ENCODE measurements around the gene JDP2.
A peak's percentile ranks its signal among the peaks of the same experiment; 100 is the strongest.

JDP2 gene

DNA sequence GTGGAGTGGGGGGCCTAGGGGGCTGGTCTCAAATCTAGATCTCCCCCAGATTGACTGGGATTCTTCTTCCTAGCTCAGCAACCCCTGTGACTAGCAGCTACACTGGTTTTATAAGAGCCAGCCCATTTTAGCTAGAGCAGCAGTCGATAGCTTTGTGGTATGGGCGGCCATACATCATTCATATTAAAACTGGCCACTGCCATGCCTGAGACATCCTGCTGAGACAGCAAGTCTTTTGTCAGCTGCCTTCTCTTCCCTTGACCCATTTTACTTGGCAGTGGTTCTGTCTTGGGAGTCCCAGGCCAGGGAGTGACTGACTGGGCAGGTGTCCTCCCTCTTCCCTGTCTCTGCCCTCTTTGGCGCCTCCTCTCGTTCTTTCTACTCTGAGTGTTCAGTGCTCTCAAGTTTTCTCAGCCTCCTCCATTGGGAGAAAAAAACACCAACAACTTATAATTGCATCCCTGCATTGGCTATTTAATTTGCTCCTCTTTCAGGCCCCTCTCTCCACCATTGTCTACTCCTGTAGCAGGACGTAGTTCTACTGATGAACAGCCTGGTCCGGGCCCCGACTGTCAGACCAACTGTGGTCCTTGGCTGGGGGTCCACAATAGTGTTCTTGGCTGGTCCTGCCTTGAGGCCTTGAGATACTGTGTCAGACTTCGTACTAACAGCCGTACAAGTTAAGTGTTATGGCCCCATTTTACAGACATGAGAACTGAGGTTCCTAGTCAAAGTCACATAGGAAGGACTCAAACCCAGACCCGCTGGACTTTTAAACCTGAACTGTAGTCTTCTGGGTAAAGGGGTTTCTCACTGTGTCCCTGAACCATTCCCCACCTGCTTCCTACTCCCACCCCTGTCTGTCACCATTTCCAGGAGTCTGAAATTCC is 18.3 kb upstream of the JDP2 start:
- no peak overlapping the region for H3K4me3 ChIP-seq (ENCODE audit: low read depth, low read length)

DNA sequence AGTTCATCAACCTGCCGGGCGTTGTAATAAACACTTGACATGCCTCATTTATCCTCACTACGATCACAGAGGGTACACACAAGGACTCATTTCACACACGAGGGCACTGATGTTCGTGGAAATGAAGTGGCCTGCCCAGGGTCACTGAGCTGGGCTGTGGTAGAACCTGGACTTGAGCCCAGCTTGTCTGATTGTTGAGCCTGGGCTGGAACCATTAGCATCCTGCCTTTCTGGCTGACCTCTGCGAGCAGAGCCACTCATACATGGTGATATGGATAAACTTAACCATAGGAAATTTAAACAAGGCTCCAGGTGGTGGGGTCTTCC is 16.6 kb upstream of the JDP2 start:
- no peak overlapping the region for H3K4me3 ChIP-seq (ENCODE audit: low read depth, low read length)

DNA sequence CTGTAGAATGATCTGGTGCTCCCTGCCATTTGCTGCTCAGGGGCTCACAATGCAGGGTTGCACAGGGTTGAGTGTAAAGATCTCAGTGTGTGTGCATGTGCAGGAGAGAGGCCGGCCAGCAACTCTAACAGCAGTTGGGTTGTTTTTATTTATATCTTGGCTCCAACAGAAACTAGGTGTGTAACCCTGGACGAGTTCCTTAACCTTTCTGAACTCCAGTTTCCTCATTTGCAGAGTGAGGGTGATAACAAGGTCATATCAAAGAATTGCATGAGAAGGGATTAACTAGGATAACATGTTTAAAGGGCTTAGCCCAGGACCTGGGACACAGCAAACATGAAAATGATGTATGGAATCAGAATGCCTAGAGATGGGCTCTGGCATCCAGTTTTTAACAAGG is 14.8 kb upstream of the JDP2 start:
- no peak overlapping the region for H3K4me3 ChIP-seq (ENCODE audit: low read depth, low read length)

DNA sequence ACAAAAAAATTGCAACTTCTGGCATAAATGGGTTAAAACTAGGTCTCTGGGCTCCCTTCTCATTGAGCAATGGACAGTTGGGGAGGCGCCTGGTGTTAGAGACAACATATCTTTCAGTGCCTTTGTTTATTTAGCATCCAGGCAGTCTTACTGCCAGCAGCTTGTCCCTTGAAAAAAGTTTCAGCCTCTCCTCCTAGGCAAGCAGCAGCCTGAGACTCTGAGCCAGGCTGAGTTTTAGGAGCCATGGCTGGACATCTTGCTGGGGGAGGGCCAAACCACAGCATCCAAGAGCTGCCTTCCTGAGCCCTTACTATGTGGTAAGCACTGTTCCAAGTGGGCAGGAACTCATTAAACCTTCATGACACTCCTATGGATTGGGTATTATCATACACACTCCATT is 10.1 kb upstream of the JDP2 start:
- no peak overlapping the region for H3K4me3 ChIP-seq (ENCODE audit: low read depth, low read length)

DNA sequence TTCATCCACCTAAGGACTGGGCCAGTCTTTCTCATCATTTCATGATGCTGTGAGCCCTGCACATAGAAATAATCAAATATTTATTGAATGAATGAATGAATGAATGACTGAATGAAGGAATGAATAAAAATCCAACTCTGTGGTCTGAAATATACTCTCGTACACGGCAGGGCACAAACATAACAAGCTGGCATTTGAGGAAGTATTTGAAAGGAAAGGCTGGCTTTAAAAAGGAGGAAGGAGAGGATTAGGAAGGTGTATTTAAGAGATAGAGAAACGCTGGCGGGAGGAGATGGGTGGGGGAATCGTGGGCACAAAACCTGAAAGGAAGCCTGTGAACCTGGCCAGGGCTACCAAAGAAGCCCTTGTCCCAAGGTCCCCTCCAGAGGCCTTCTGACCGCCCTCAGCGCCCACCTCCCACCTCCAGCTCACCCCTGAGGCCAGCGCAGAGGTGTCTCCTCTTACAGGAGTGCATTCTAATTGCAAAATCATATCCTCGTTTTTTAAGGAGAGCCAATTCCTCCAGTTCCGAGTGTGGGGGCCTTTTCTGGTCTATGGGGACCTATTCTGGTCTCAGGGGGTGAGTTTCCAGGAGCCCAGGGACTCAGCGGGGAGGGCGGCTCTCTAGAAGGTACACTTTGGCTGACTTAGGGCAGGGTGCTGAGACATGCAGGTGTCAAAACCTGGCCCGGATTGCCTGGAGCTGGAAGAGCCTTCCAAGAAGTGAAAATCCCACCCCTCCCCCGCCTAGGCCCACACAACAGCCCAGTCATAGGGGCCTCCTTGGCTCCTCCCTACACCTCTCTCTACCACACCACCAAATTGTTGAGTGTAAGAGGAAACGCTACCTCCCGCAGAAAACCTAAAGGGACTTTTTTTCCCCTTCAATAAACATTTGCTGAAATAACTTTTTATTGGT is 8.7 kb upstream of the JDP2 start:
- H3K4me3 ChIP-seq (ENCODE audit: low read depth, low read length) = no peak overlapping the region

DNA sequence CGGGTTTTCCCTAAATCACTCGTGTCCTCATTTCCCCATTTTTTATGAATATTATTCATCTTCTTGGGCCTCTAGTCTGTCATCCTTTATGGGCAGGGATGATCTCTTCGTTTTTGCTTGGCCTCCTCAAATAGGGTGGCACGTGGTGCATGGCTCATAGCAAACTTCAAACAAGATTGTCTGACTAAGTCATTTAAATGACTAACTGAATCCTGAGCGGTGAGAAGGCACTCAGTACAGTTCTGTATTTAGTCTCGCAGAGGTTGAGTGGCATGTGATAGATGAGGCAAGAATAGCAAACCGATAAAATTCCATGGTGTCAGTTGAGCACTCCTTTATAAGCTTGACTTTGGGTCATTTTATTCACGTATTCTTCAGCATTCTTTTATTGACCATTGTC is 5.7 kb upstream of the JDP2 start:
- no peak overlapping the region for H3K4me3 ChIP-seq (ENCODE audit: low read depth, low read length)

DNA sequence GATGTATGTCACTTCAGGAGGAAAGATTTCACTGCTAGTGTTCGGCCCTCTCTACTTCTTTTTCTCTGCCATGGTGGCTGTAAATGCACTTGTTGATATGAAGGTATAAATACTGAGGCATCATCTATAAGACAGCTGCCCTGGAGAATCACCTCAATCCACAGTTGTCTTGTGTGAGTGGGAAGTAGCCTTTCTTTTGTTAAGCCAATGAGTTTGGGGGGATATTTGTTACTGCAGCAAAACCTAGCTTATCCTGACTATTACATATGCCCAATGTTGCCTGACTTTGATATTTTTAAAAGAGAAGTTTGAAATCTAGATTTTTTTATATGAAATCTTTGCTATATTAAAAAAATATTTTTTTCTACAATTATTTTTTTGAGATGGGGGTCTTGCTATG is 3.3 kb upstream of the JDP2 start:
- no peak overlapping the region for H3K4me3 ChIP-seq (ENCODE audit: low read depth, low read length)

DNA sequence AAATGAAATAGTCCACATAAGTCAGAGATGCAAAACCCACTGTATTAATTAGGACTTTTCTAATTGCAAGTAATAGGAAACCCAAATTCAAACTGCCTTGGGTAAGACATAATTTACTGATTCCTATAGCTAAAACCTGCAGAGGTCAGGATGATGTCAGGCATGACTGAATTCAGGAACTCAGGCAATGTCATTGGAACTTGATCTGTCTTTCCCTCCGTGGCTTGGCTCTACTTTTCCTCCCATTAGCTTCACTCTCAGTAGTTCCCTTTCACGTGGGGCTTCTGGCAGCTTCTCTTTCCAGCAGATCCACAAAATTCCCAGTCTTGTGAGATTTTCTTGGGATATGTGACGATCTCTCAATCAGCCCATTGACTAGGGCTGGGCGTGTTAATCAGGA is 2.4 kb upstream of the JDP2 start:
- H3K4me3 ChIP-seq (ENCODE audit: low read depth, low read length) = no peak overlapping the region

DNA sequence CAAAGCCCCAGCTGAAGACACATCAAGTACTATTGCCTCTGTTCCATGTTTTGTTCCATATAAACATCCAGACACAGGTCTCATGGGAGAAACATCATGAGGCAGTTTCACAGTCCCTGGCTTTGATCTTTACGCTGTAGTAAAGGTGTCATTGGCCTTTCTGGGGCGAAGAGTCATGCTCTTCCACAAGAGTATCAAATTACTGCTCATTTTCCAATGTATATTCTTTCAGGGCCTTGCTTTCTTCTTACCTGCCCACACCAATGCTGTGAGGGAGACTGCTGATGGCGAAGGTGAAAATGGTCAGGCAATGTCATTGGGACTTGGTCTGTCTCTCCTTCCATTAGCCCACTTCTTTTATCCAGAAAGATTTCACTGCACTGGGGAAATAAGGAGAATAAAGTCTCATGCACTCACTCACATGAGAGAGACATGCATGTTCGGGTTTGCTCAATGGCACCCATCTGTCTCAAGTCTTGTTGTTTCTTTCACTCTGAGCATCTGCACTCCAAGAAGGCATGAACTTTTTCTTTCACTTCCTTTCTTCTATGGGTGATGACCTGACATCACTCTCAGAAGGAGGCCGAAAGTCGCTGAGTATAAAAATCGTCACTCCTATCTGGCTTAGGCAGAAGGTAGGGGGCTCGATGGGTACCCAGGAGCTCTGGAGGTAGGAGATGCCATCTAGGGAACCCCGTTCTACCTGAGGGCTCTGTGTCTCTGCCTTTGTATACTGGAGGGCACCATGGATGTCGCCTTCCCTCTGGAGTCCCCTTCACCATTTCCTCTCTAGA is 1.3 kb upstream of the JDP2 start:
- H3K4me3 ChIP-seq (ENCODE audit: low read depth, low read length) = peak overlapping the region; percentile 14

DNA sequence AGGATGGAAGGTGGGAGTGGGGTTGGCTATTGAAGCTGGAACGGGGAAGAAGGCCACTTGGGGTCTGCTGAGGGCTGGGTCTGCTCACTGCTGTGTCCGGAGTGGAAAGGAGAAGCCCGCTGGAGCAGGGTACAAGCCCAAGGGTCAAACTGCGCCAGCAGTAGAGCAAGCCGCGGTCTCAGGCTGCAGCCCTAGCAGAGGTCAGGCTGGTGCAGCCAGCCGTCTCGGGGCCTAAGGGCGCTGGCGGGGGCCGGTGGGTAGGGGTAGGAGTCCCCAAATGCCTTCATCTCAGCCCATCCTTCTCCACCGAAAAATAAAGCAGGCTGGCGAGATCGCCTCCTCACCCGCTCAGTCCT is 718 bp upstream of the JDP2 start:
- peak overlapping the region; percentile 61 for H3K4me3 ChIP-seq (ENCODE audit: low read depth, low read length)

DNA sequence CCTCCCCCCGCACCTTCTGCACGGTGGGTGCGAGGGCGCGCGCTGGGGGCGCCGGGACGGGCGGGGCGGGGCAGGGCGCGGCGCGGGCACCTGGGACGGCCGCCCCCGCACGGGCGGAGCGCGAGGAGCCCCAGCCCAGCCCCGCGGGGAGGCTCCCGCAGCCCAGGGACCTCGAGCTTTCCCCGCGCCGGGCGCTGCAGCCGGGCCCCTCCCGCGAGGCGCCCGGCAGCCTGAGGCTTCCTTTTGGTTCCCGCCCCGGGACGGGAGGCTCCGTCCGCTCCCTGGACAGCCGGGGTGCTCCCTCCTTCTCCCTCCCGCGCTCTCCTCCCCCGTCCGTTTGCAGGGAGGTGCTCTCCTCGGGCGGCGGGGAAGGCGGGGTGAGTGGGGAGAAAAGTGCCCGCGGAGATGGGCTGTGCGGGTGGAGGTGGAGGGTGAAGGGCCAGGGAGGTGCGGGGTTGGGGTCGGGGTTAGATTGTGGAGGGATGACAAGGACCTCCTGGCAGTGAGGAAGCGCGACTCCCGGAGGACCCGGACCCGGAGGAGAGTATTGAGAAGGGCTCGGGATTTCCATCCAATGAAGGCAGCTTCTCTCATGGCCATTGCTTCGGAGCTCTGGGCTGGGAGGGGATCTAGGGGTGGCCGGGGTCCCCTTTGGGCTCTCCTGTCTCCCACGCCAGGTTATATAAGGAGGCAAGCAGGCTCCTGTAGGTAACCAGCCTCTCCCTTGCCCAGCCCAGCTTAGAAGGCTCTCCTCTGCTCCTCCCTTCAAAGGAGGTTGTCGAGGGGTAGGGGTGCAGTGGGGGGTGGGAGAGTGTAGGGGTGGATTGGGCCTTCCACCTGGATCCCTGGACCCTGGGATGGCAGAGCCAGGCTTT is 645 bp downstream of the JDP2 start:
- H3K4me3 ChIP-seq (ENCODE audit: low read depth, low read length) = peak overlapping the region; percentile 60

DNA sequence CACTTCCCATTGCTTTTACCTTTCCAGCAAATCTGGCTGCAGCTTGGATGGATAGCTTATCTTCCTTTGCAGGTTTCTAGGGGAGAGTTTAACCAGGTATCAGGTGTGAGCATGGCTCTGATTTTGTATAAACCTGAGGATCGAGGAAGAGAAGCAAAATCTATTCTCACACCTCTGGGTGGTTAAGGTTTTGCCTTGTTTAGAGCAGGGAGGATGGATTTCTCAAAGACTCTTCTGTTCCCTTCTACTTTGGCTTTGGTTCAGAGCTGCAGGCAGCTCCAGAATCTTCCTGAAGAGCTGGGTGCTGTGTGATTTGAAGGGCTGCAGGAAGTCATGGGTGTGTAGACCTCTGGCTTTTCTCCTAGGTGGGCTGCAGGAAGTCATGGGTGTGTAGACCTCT is 1.7 kb downstream of the JDP2 start:
- H3K4me3 ChIP-seq (ENCODE audit: low read depth, low read length) = no peak overlapping the region

DNA sequence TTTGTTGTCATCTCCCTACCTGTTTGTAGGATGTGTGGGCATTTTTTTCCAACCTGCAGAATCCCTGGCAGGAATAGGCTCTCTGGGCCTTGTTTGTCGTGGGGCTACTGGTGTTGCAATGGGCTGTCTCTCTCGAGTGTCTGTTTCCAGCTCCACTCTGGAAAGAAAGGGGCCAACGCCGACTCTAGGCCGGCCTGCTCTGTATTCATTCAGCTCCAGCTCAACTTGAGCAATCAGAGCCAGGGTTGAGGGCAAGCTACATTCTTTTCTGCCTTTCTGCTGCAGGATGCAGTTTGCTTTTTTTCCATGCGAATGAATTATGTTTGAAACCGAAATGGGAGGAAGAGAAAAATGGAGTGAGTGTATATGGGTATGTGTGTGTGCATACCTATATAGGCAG is 2.3 kb downstream of the JDP2 start:
- no peak overlapping the region for H3K4me3 ChIP-seq (ENCODE audit: low read depth, low read length)

DNA sequence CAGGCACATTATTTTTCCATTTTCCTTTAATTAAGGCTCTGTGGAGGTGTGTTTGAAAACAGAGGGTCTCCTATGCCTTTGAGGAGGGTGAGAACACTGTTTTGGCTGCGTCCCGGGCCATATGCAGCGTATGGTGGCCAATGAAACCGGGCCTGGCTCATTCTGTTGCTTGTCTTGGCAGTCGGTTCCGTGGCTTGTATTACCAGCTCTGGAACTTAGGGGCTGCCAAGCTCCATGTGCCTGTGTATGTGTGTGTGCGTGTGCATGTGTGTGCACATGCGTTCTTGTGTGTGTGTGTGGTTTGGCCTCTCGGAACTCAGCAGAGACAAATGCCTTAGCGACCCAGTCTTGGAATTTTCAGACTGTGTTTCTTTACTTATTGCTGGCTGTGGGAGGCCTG is 2.7 kb downstream of the JDP2 start:
- no peak overlapping the region for H3K4me3 ChIP-seq (ENCODE audit: low read depth, low read length)

DNA sequence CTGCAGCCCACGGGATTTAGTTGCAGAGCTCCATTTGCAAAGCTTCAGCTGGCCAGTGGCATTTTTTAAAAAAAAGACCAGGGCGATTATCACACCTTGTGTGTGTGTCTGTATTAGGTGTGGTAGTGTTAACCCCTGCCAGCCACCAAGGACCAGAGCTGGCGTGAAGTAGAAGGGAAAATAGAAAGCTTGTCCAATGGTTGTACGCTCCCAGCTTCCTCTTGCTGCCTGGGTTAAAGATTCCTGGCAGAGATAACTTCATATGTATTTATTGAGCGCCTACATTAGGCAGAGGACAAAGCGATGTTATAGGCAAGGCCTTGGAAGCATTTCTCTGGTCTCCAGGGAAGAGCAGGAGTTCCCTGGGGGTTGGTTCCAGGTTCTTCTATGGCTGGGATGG is 3.2 kb downstream of the JDP2 start:
- no peak overlapping the region for H3K4me3 ChIP-seq (ENCODE audit: low read depth, low read length)

DNA sequence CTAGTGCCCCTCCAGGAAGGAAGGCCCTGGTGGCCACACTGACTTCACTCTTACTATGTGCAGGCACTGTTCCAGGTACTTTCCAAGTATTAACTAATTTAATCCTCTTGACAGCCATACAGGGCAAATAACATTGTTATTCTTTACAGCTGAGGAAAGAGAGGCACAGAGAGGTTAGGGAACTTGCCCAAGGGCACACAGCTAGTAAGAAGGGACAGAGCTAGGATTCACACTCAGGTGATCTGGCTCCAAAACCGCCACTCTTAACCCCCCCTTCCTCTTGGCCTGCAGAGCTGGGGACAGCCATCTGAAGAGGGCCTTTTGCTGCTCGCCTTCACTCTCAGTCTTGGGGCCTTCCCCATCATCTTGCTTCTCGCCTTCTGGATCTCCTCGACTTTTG is 4.0 kb downstream of the JDP2 start:
- H3K4me3 ChIP-seq (ENCODE audit: low read depth, low read length) = no peak overlapping the region

DNA sequence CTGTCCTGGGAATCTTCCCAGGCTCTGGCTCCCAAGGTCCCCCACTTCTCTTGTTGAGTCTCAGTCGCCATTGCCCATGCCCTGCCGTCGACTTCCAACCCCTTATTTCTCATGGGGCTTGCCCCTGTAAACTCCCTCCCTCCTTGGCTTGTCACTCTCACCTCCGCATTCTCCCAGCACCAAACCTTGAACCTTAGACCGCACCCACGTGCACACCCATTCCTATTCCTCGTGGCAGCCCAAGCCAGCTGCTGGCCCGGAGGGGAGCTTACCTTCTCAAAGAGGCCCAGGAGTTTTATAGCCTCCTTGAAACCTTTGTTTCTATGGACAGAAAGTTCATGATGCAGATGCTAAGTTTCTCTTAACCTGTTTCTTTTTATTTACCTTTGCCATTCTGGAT is 4.6 kb downstream of the JDP2 start:
- H3K4me3 ChIP-seq (ENCODE audit: low read depth, low read length) = no peak overlapping the region

DNA sequence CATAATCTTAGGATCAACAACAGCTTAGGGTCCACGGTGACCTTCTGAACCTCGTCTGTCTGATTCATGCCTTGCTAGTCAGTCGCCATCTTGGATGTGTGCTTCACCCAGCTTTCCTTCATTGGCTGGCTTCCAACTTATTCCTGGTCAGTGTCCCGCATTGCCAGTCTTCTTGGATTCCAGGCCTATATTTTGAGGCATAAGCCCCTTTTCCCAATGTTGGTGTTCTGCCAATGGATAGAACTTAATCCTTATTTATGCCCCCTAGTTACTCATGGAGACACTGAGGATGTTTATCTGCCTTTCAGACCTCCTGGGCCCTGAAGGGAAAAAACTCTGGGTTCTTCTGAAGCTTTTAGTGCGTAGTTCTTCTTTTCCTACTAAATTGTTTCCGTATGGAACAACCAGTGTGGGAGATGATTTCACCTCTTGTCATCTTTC is 5.8 kb downstream of the JDP2 start:
- H3K4me3 ChIP-seq (ENCODE audit: low read depth, low read length) = no peak overlapping the region

DNA sequence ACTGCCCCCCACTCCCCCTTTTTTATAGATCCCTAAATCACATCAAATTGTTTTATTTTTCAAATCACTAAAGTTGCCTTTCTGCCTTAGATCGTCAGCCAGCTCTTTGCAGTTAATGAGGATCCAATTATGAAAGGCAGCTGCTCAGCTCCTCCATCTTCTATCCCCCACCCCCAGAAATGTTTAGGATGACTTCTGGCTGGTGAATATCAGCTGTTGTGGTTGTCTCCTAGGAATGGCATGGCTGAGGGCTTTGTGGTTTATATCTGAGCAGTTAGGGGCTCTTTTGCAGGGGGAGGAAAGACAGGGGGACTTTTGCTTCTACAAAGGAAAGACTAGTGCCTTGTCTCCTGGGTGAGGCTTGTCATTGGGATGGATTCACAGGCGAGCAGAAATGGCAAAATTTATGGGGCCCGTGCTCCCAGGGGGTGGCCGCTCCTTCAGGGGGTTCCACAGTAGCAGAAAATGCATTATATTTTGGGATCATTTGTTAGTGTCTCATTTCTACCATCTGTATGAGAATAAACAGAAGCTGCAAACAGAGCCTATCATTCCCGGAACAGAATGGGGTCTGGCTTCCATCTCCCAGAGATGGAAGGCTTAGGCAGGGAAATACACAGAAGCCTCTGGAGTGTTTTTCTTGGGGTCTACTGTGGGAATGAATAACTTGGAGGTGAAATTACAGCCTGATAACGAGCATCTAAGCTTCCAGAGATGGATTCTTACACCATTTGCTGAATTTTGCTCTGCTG is 6.5 kb downstream of the JDP2 start:
- H3K4me3 ChIP-seq (ENCODE audit: low read depth, low read length) = no peak overlapping the region

DNA sequence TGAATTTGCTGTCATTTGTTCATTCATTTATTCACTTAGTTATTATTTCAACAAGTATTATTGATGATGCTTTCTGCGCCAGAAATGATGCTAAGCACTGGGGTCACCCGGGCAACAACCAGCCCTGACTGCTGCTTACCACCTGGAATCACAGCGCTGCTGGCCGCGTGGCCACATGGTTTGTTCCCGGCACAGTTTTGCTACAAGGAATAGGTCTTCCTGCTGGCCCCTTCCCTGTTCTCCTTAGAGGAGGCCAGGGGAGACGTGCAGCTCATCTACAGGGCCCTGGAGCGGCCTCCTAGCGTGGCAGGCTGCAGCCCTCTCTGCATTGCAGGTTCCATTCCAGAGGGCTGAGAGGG is 7.0 kb downstream of the JDP2 start:
- H3K4me3 ChIP-seq (ENCODE audit: low read depth, low read length) = no peak overlapping the region

Data from iPS-11a (cell line).